HG03139 (cell line): ENCODE measurements around the gene CTDSPL.

ENCODE experiments used
- ATAC-seq: cut with Tn5 transposase; IDR thresholded peaks from one replicate; pipeline ENCODE4 v1.9.1; 2021; ENCODE audit not compliant: unreplicated experiment

The CTDSPL gene

DNA sequence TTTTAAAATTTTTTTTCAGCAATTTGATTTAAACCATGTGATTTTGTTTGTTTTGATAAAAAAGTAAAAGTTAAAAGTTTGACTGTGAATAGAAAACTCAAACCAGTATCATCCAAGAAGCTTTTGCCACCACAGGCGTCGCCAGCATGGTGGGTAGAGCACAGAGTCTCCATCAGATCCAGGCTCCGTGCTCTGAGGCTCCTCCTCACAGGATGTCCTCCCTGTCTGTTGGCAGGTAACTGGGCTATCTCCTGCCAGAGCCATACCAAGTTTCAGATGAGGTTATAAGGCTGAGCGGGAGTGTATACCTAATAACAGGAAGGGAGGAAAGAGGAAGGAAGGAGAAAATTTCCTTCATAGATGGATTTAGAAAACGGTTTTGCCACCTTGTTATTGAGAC, 28.8 kb downstream of the CTDSPL start:
- ATAC-seq = no peak

DNA sequence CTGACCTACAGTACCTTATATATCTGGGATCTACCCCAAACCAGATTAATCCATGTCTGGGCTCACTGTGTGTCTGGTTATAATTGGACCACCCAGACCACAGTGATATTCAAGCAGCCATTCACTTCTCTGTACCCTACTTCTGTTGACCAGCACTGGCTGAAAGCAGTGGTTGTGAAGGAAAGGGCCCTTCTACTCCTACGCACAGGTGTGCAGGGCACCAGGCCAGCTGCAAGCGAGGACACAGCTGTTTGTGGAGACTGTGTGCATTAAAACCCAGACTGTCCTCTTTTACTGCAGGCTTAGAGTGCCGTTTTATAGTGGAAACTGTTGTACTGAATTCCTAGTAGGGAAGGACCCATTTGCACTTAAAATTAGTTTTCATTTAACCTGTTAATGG, 29.5 kb downstream of the CTDSPL start:
- ATAC-seq = no peak

DNA sequence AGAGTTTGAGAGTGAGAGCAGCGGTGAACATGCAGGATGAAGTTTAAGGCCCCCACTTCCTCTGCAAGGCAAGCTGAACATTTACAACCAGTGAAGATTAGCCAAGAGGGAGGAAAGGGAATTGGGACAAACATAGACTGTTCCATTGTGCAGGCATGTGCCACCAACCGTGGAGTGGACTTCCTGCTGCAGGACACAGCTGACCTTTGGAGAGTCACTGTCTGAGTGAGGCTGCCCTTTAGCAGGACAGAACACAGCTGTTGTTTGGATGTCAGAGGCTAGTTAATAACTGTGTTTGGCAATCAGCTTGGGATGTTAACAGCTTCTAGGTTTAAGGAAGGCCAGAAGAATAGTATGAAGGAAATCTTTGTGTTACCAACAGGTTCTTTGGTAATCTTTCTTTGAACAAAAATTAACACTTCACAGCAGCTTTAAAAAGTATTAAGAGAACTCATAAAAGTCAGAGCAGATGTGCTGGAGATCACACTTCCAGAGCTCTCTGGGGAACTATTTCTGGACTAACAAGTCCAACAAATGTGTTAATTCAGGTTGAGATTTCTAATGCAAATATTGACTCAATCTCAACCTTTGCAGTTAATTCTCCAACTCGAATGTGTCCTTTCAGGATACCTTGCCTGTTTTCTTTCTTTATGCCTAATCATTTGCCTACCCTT, 31.4 kb downstream of the CTDSPL start:
- ATAC-seq = no peak

DNA sequence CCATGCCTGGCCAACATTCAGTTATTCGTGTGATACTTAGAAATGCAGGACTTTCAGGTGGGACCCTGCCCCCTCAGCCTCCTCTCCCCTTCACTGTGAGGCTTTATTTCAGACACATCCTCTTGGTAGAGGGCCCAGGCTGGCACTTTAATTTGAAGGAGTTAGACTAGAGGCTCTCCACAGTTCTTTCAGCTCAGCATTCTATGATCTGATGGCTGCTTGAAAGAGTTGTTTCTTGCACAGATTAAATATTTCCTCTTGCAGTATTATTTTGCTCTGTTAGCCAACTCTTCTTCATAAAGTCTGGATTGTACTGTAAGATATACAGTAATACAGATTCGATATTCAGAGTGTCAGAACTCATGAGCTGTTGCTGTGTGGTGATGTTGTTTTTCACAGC, 35.1 kb downstream of the CTDSPL start:
- no peak for ATAC-seq

DNA sequence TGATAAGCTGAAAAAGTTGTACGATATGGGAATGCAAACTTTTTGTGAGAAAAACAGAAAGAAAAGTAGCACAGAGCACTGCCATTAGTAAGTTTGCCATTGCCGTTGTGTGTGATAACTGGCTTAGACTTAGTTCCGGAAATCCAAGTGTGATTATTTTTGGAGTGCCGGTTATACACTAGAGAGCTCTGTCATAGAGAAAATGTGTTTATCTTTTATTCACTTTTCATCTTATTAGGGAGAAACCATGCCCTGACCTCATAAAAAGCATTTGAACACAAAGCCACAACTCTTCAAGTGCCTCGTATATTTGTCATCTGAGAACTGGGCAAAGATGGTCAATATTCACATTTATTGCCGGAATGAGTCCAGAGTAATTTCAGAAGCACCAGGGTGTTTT, 36.1 kb downstream of the CTDSPL start:
- ATAC-seq = no peak

DNA sequence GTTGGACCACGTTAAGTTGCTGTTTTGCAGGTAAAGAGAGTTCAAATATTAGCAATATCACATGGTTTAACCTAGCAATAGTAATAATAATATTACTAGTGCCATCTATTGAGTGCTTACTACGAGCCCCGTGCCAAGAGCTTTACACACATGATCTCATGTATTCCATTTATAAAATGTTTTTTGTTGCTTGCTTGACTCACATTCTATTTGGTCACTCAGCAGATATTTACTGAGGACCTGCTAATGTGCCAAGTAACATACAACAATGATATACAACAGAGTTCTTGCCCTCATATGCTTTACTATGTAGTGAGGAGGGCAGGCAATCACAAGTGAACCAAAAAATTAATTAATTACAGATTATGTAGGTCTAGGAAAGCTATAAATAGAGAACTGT, 36.7 kb downstream of the CTDSPL start:
- ATAC-seq = no peak

DNA sequence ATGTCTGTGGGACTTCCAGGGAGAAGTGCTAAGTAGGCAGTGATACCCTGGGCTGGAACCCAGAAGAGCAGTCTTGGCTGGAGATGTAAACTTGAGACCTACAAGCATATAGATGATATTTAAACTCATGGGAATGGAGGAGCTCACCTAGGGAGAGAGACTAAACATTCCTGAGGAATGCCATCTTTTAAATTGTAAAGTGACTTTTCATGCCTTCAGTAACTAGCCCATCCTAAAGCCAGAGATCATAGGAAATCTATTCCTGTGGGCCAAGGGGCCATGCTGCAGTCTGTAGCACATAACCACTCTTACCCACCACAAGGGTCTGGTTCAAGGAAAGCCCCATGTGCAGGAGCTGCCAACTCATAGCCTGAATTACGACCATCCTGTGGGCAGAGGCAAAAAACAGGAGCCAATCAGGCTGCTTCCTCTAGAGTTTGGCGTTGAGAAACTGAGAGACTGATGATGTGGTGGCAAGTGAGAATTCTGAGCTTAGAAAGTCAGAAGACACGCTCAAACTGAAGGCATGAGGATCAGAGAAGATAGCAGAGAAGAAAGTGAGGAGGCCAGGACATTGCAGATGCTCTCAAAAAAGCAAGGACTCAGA, 37.5 kb downstream of the CTDSPL start:
- no peak for ATAC-seq

DNA sequence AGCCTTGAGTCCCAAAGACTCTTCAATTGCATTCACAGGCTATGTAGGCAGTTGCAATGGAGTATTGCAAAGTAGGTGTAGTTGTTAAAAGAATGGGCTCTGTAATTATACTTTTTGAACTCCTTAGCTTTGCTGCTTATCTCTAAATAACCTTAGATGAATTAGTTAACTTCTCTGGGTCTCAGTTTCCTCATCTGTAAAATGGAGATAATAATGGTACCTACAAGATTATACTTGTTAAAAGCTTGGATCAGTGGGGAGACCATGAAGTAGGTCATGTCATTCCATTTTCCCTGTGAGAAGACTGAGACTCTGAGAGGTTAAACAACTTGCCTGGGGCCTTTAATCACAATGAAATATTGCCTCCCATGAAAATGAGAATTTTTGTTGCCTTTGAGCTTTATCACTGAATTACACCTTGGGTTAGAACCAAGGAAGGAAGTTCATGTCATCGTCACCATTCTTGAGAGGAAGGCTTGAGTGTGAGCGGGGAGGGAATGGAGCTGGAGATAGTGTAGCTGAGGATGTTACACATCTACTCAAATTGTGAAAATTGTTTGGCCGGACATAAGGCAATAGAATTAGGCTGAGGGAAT, 38.1 kb downstream of the CTDSPL start:
- no peak for ATAC-seq

DNA sequence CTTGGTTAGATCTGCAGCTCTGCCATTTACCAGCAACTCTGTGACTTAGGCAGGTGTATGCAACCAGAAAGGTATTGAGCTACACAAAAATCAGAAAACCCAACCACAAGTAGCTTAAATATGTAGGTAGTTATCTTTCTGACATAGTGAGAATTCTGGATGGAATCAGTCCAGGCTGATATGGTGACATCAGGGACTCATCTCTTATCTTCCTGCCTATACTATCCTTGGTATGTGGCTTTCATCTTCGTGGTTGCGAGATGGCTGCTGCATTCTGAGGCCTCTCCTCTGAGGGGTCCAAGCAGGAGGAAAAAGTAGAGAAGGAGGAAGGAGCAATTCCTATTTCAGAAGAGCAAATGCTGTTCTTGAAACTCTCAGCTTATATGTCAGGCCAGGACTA, 40.0 kb downstream of the CTDSPL start:
- ATAC-seq = no peak

DNA sequence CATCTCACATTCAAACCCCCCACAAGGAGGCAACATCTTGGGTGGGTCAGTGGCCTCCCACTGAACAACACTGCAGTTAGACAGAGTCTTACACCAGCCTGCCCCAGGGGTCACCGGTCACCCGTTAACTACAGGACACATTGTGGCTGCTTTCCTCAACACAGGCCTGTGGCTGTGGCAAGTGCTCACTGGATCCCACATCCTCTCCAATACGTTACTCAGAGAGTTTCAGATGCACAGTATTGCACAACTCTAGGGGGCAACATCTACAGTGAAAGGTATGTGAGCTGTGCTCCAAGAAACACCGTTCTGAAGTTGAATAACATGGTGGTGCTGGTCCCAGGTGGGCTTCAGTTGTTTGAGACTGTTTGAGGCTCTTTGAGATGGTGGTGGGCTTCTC, 41.0 kb downstream of the CTDSPL start:
- no peak for ATAC-seq

DNA sequence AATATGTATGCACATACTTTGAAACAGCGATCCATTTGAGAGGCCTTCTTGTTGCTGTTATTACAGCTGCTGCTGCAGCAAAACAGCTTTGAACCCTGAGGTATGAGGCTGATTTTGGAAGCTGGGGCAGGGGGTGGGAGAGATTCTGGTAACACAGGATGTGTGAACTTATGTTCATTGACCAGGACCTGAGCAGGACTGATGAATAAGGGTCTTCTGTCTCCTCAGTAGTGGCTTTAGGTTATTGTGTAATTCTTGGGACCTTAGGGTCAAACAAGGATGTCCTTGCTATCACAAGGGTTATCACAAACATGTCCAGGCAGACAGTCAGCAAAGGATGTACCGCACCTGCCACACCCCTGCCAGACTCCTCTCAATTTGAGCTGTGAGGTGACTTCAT, 41.6 kb downstream of the CTDSPL start:
- ATAC-seq = no peak

DNA sequence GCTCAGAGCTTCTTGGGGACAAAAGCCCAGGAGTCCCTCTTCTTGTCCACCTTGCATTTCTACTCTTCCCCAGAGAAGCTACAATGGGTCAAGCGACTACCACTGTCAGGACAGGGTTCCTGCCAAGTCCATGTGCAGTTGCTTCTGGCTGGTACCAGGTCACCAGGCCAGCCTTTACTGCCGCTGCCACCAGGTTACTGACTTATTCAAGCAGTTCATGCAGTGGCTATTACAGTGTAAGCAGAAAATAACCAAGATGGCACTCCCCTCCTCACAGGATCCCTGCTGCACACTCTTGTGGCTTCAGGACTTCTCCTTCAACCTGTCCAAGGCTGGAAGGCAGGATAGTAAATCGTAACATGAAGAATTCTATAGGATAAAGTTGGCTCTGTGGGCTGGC, 42.1 kb downstream of the CTDSPL start:
- ATAC-seq = no peak

DNA sequence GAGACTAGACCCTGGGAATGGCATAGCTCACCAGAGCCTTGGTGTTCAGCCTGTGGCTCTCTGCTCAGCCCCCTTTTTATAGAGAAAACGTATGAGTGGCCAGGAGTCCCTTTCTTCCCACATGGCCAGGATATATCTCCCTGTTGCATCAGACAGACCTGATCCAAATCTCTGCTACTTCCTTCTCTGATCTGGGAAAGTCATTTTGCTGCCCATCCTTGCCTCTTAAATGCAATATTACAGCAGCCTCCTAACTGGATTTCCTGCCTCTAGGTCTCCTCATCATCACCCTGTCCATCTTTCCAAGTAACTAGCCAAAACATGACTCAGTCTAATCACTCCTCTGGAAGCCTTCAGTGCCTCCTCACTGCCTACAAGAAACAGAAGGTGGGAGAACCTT, 42.9 kb downstream of the CTDSPL start:
- no peak for ATAC-seq

DNA sequence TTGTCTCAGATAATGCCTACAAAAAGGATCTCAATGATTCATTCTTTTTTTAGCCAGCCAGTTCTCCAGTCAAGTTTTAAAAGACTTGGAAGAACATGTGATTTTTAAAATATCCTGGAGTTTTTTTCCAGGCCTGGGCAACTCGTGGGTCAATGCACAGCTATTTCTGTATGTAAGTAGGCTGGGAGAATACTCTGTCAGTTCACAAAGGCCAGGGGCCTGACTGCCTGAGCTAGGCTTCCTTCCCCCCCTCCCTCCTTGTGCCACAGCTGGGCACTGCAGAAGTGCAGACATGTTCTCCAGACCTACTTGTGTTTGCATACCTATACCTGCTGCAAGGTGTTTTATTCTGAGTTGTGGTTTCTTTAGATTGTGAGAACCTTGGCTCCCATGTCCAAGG, 43.7 kb downstream of the CTDSPL start:
- ATAC-seq = no peak

DNA sequence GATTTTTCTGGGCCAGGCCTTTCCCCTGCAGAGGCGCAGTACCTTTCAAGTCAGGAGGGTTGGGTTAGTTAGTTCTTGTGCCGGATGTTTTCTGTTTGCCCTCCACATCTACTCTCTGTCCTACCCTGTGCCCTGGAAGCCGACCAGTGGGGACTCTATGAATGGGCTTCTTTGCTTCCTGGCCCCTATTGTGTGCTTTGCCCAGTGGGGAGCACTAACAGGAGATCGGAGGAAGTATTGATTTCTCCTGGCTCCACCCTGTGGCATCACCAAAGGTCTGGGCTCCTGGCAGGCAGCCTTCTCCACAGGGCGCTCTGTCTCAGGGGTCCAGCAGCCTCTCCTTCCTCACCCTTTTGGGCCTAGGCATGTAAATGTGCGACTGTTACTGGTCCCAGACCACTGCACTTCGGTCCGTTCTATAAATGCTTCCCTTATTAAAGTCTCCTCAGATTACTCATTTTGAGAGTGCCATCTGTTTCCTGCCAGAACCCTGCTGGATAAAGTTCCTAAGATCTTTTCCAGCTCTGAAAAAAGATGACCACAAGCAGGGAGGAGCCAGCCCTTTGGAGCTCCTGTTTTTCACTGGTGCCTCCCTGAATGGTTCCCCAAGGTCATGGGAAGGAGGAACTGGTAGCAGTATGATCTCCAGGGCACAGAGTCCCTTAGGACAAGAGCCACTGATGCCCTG, 44.5 kb downstream of the CTDSPL start:
- no peak for ATAC-seq

DNA sequence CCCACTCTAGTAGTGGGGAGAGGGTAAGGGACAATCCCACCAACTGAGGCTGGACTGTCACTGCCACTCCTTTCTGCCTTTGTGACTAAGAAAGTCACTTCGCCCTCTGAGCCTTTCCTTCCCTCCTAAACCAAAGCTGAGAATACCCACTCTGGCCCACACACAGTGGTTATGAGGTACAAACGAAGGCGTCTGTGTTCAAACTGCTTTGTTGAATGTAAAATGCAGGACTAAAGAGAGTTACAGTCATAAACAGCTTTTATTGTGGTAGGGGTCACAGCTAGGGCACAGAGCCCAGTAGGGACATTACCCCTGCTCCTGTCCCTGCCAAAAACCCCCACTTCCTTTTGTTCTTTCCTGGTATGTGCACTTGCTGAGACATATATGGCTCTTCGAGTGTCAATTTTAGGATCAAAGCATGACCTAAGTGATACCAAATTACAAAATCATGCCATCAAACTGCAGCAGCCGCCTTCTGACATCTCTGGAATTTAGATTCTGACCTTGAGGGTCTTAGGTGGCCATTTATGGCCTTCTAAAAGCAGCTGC, 45.1 kb downstream of the CTDSPL start:
- no peak for ATAC-seq

DNA sequence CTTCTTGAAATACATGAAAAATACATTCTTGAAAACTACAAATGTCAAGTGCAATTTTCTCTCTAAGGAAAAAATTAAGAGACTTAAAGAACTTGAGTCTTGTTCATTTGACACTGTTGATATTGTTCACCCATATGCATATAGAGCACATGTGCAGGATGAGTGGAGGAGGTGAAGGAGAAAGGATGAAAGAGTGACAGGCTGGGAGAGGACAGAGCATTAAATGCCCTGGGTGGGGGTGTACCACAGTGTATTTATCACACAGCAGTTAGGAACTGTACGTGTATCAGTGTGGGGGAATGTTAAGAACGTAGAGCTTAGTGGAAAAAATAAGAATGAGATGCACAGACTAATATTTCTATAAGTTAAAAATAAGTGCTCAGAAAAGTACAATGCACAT, 45.7 kb downstream of the CTDSPL start:
- no peak for ATAC-seq

DNA sequence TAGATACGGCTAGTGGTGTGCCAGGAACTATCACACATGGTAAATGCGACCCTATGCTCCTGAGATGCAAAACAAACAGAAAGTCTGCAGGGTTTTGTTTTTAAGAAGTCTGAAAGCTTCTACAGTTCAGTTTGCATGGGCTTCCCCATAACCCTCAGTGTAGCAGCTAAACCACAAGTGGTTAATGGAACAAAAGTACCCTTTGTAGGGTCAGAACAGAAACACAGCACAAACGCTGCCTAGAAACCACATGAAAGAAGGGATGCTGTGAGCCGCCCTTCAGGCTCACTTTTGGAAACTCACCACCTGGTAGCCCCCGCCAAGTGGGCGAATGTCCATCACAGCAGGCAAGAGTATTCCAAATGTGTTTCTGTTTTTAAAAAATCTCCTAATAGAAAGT, 46.2 kb downstream of the CTDSPL start:
- peak; percentile 88 for ATAC-seq

DNA sequence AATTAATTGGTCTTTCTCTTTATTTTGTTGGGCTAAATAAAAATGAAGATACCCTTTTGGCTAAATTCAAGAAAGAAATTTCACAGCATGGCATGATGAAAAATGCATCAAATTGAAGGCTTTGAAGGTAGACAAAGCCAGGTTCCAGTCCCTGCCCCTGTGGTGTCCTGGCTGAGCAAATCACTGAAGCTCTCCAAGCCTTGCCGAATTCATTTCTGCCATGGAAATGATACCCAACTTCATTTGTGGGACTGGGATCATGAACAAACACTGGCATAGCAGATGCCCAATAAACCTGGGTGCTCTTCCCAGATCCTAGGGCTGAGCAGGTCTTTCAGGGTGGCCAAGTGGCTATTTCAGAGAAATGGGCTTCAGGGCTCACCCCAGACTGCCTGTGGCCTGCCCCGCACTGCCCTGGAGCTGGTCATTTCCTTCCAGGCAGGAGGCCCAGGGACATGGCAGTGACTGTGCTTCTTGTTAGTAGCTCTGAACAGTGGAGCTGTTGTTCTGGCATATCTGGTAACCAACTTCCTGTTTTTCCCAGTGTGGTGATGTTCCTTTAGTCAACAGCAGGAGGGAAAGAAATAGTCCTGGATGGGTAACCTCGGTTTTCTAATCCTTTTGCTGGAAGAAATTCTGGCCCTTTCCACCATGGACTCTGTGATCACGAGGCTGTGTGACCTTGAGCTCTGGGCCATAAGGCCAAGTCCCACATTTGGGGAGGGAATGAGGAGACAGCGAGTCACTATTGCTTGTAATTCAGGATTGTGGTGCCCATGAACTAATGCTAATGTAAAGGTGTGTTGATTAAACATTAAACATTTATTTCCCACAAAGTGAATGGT, 47.6 kb downstream of the CTDSPL start:
- no peak for ATAC-seq

DNA sequence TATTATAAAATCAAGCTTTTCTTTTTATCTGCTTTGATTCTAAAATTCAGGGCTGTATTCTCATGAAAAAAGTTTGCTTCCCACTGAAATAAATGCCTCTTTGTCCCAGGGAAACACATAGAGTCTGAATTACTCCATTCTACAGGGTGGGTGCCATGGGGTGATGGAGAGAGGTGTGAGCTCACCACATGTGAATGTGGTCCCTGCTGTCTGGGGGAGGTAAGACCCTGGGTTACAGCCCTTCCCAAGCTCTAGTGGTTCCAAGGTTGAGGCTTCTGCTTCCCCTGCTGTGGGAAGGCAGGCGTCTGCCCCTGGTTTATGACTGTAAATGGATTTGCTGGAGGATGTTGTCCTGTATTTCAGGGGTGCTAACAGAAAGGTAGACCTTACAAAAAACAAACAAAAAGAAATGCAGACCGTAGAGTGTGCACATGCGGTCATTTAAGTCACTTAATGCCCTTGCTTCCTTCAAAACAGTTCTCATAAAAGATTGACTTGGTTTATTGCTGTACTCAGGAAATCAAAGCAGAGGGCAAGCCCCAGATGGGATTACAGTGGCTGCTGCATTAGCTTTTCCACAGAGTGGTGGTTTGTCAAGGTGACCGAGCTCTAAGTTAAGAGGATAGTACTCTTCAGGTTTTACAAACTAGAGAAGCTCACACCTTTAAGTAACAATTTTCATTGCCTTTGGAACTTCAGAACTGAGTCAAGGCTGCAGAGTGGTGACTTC, 49.2 kb downstream of the CTDSPL start:
- ATAC-seq = no peak
